Activated naive CD4-positive, alpha-beta T cell (primary cell): ENCODE measurements around the gene MYBBP1A.
A peak's percentile ranks its signal among the peaks of the same experiment; 100 is the strongest.

ENCODE experiments used
- DNase-seq, 4 experiments: peaks; one replicate each; lab custom pipeline; 2025; lab: John Stamatoyannopoulos, UW

Gene MYBBP1A

GRCh38 chr17:4503283-4504025 is 51.7 kb downstream of the MYBBP1A start:
- DNase-seq, result no peak

- no peak for DNase-seq
Observed at GRCh38 chr17:4502466-4503154, 52.6 kb downstream of the MYBBP1A start.

GRCh38 chr17:4501295-4501949 is 53.8 kb downstream of the MYBBP1A start:
- DNase-seq, result no peak

GRCh38 chr17:4500191-4500571 is 55.0 kb downstream of the MYBBP1A start:
- DNase-seq, result no peak

GRCh38 chr17:4499431-4500190 is 55.6 kb downstream of the MYBBP1A start:
- peak in 1 of 4 experiments; percentile 7 for DNase-seq

- DNase-seq, result peak in 3 of 4 experiments; percentile 14 to 59 (median 22)
Observed at GRCh38 chr17:4498461-4499397, 56.5 kb downstream of the MYBBP1A start, which contains the start of gene SPNS2. Gene SPNS2 (plus strand): TSS chr17:4498881. CDS start chr17:4499048, 167 bp downstream.

GRCh38 chr17:4497101-4497824 is 57.9 kb downstream of the MYBBP1A start:
- no peak for DNase-seq

- DNase-seq, result peak in 1 of 4 experiments; percentile 9
Observed at GRCh38 chr17:4492721-4493561, 62.2 kb downstream of the MYBBP1A start.

- no peak for DNase-seq
Observed at GRCh38 chr17:4490637-4491061, 64.5 kb downstream of the MYBBP1A start.

- no peak for DNase-seq
Observed at GRCh38 chr17:4490109-4490591, 65.0 kb downstream of the MYBBP1A start.

- DNase-seq, result no peak
Observed at GRCh38 chr17:4488989-4489595, 66.1 kb downstream of the MYBBP1A start.
